Gastrocnemius medialis (tissue), 4 donors: Measurements from ENCODE around the gene PCOLCE2. TPM values are rescaled to one million over a fixed set of nuclear protein-coding genes. Genes with fewer than 3 reads are reported as not detected.

Experiments used
- ATAC-seq, 2 donors: fragments of 150-250 bp; one replicate each; pipeline ENCODE4 v1.9.1; 2016
- DNase-seq, 2 donors: peaks; one replicate each; pipeline ENCODE4 v3.0.0-alpha.2; 2019
- H3K27ac ChIP-seq, 4 donors: fragments of 200-600 bp; sonication (generic); 1 replicate in 1 of 4; 2 replicates in 3 of 4; pipeline ENCODE4 v1.5.1; 2016 to 2018; ENCODE audit warnings: mild to moderate bottlenecking in 2 of 4, moderate library complexity in 1 of 4
- H3K27me3 ChIP-seq, 3 donors: fragments of 200-600 bp; sonication (generic) in 2 of 3; 1 replicate in 1 of 3; 2 replicates in 2 of 3; pipeline versions ENCODE4 v1.5.1 to v1.6.0; 2016 to 2019; ENCODE audit warnings: mild to moderate bottlenecking in 1 of 3, moderate library complexity in 1 of 3
- H3K36me3 ChIP-seq, 2 donors: fragments of 200-600 bp; sonication (generic) in 1 of 2; one replicate each; pipeline ENCODE4 v1.5.1; 2017 to 2018
- H3K4me1 ChIP-seq, 2 donors: fragments of 200-600 bp; sonication (generic) in 1 of 2; one replicate each; pipeline ENCODE4 v1.5.1; 2016 to 2017; ENCODE audit warnings: mild to moderate bottlenecking in 2 of 2
- H3K4me3 ChIP-seq, 4 donors: fragments of 200-600 bp; sonication (generic) in 3 of 4; 1 replicate in 1 of 4; 2 replicates in 3 of 4; pipeline ENCODE4 v1.5.1; 2016 to 2019; ENCODE audit warnings: mild to moderate bottlenecking in 2 of 4
- H3K9me3 ChIP-seq, 3 donors: fragments of 200-600 bp; sonication (generic) in 2 of 3; 1 replicate in 1 of 3; 2 replicates in 2 of 3; pipeline ENCODE4 v1.5.1; 2016 to 2019
- CTCF ChIP-seq, 5 experiments: fragments of 450-650 bp in 3 of 5; fragments of 200-600 bp in 2 of 5; sonication (generic) in 2 of 5; IDR thresholded peaks in 4 of 5; conservative IDR thresholded peaks in 1 of 5; 1 replicate in 4 of 5; 2 replicates in 1 of 5; pipeline ENCODE4 v1.5.1; 2016 to 2019; ENCODE audit warnings: antibody characterized with exemption in 5 of 5, mild to moderate bottlenecking in 3 of 5, moderate library complexity in 3 of 5
- POLR2A ChIP-seq, 2 donors: fragments of 450-650 bp; IDR thresholded peaks; one replicate each; pipeline ENCODE4 v1.6.1; 2017; ENCODE audit warnings: antibody characterized with exemption in 2 of 2, mild to moderate bottlenecking in 2 of 2, moderate library complexity in 2 of 2
- in situ Hi-C, 4 donors: fragments of 200-750 bp; cut with MboI; loops; one replicate each; pipeline versions ENCODE4 v1.15.0 to v1.8.0; 2017; ENCODE audit warnings: low sequenced_read_pairs in 4 of 4
- intact Hi-C: fragments of 100-400 bp; cut with DNase I; formaldehyde crosslinking; loops from one replicate; pipeline ENCODE4 v1.15.1; 2023; ENCODE audit warnings: low total_unique reads
- total RNA-seq, 4 donors: library from RNA; depleted of rRNA; stranded (reverse); fragments of >200 nt; gene quantifications; one replicate each; pipeline versions ENCODE4 v1.1.0 to v1.2.3, GENCODE V29; 2016

The PCOLCE2 gene
- total RNA-seq, 4 donors from 2014 or later = 2.5 to 17.2 (median 4.0) TPM

- Histone ChIP-seq H3K4me1 (no peaks in the 10 kb centered on the region), H3K4me3 (no peak overlapping the region), H3K27ac (no peak overlapping the region), H3K9me3 (no peaks in the 10 kb centered on the region), H3K36me3 (no peaks in the 10 kb centered on the region), H3K27me3 (peaks cover 0 to 10% (median 0%) of the 10 kb centered on the region in 3 donors)
- no peak for TF ChIP-seq CTCF (IDR thresholded peaks at IDR 0.05 in 4 of 5, conservative IDR thresholded peaks at IDR 0.05 in 1 of 5)
- TF ChIP-seq POLR2A (IDR thresholded peaks at IDR 0.05) = no peak
- no peak for ATAC-seq
- intact Hi-C loops (no loop called here), in situ Hi-C loops (no loop called here)
- DNase-seq = no peak
These were observed 5.6 kb upstream of the PCOLCE2 start for GRCh38 chr3:142894493-142894892.

GRCh38 chr3:142892714-142893113, 3.8 kb upstream of the PCOLCE2 start:
- Histone ChIP-seq H3K9me3 (no peaks in the 10 kb centered on the region), H3K4me3 (no peak overlapping the region), H3K27ac (no peak overlapping the region), H3K4me1 (peaks cover 0 to 6% of the 10 kb centered on the region in 2 donors), H3K36me3 (no peaks in the 10 kb centered on the region), H3K27me3 (peaks cover 0 to 18% (median 7%) of the 10 kb centered on the region in 3 donors)
- ATAC-seq (no peak), DNase-seq (no peak)
- TF ChIP-seq POLR2A (IDR thresholded peaks at IDR 0.05) (no peak), CTCF (IDR thresholded peaks at IDR 0.05 in 4 of 5, conservative IDR thresholded peaks at IDR 0.05 in 1 of 5) (no peak)
- intact Hi-C loops (no loop called here), in situ Hi-C loops (no loop called here)

GRCh38 chr3:142890592-142890991, 1.7 kb upstream of the PCOLCE2 start:
- in situ Hi-C loops = no loop called here
- Histone ChIP-seq H3K9me3 (no peaks in the 10 kb centered on the region), H3K4me3 (no peak overlapping the region), H3K4me1 (peaks cover 0 to 6% of the 10 kb centered on the region in 2 donors), H3K27me3 (peaks cover 0 to 19% (median 7%) of the 10 kb centered on the region in 3 donors), H3K36me3 (no peaks in the 10 kb centered on the region), H3K27ac (no peak overlapping the region)
- intact Hi-C loops = no loop called here
- DNase-seq = no peak
- ATAC-seq = no peak
- no peak for TF ChIP-seq POLR2A (IDR thresholded peaks at IDR 0.05)
- no peak for TF ChIP-seq CTCF (IDR thresholded peaks at IDR 0.05 in 4 of 5, conservative IDR thresholded peaks at IDR 0.05 in 1 of 5)

GRCh38 chr3:142889212-142890014, 530 bp upstream of the PCOLCE2 start:
- Histone ChIP-seq H3K9me3 (no peaks in the 10 kb centered on the region), H3K4me3 (peak overlapping the region; percentile 46 to 76 (median 57)), H3K36me3 (no peaks in the 10 kb centered on the region), H3K27me3 (peaks cover 0 to 19% (median 7%) of the 10 kb centered on the region in 3 donors), H3K27ac (peak overlapping the region in 1 of 4 donors; percentile 6), H3K4me1 (peaks cover 0 to 6% of the 10 kb centered on the region in 2 donors)
- no peak for ATAC-seq
- in situ Hi-C loops = no loop called here
- TF ChIP-seq POLR2A (IDR thresholded peaks at IDR 0.05) (no peak), CTCF (IDR thresholded peaks at IDR 0.05 in 4 of 5, conservative IDR thresholded peaks at IDR 0.05 in 1 of 5) (no peak)
- DNase-seq = no peak
- intact Hi-C loops = no loop called here
